GM12875 (cell line): ENCODE results near the gene MAP2.

ENCODE experiments used
- H3K4me3 ChIP-seq: one replicate; pipeline ENCODE4 v1.5.1; 2011; ENCODE audit warnings: low read depth, low read length, control low read depth
- TF ChIP-seq, protein P1 (sequence below): IDR thresholded peaks from 2 replicates; pipeline ENCODE4 v1.5.1; 2011; ENCODE audit warnings: low read depth, mild to moderate bottlenecking, control low read depth, inconsistent platforms, low read length, moderate library complexity, borderline replicate concordance; ENCODE audit not compliant: insufficient read depth

Gene MAP2

DNA sequence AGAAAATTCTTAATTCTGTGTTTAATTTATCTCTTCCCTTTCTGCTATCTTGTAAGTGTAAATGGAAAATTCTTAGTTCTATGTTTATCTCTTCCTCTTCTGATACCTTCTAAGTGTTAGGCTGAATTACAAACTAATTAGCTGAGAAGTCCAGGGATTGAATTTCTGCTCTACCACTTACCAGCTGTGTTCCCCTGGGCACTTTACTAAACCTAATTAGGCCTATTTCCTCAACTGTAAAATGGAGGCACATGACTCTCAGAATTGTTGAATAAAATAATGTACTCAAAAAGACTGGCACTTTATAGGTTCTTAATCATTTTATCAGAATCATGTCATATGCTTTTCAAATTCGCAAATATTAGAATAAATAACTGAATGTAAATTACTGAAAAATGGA, 146.3 kb downstream of the MAP2 start:
- no peak overlapping the region for H3K4me3 ChIP-seq
- TF ChIP-seq, protein P1, sequence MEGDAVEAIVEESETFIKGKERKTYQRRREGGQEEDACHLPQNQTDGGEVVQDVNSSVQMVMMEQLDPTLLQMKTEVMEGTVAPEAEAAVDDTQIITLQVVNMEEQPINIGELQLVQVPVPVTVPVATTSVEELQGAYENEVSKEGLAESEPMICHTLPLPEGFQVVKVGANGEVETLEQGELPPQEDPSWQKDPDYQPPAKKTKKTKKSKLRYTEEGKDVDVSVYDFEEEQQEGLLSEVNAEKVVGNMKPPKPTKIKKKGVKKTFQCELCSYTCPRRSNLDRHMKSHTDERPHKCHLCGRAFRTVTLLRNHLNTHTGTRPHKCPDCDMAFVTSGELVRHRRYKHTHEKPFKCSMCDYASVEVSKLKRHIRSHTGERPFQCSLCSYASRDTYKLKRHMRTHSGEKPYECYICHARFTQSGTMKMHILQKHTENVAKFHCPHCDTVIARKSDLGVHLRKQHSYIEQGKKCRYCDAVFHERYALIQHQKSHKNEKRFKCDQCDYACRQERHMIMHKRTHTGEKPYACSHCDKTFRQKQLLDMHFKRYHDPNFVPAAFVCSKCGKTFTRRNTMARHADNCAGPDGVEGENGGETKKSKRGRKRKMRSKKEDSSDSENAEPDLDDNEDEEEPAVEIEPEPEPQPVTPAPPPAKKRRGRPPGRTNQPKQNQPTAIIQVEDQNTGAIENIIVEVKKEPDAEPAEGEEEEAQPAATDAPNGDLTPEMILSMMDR, result no peak

DNA sequence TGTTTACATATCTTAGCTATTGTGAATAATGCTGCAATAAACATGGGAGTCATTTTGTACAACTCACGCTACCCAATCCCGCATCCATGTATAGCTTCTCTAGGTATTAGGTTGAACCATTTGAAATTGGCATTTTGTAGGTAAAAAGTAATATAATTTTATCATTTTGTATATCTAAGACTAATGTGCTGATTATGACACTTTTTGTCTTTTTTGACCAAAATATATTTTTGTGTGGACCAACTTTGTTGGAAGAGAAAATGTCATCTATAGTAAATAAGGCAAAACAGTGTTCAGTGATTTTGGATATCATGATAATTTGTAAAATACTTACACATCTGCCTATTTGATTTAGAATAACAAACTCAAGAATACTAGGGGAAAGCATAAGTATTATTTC, 150.7 kb downstream of the MAP2 start:
- no peak overlapping the region for H3K4me3 ChIP-seq
- TF ChIP-seq, protein P1, result no peak

DNA sequence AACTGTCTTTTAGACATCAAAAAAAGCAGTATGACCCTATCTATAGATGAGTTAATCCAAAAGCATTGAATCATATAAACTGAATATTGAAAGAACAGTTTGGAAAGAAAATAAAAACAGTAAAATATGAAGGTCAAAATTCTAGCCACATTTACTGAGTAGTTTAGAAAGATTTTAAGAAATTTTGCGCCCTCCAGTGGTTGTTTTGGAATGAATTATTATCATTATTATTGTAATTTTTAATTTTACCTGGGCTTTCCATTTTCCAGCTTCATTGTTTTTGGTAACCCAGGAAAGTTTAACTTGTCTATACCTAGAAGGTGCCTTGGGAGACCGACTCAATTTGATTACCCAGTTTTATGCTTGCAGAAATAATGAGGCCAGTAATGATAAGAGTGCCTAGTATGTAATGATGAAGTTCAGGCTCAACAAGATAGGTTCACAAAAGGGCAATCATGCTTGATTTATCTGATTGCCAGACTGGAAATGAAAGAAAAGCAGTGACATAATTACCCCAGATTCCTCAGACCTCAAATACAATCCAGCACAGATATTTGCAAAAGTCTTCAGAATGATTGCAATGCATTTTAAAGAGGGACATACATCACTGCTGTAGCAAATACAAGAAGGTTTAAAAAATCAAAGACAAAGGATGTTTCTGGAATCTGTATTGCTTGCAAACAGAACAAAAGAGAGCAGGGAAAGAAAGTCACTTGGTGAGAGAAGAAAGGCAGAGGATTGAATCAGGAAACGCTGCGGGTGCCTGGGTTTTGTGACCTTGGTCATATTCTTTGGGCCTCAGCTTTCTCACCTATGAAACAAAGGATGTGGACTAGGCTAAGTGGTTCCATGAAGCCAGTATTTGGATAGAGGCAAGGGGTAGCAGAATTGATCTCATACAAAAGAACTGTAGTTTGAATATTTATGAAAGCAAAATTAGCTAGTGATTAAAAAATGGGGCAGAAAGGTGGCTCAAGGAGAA, 153.8 kb downstream of the MAP2 start:
- TF ChIP-seq, protein P1, result no peak
- no peak overlapping the region for H3K4me3 ChIP-seq

DNA sequence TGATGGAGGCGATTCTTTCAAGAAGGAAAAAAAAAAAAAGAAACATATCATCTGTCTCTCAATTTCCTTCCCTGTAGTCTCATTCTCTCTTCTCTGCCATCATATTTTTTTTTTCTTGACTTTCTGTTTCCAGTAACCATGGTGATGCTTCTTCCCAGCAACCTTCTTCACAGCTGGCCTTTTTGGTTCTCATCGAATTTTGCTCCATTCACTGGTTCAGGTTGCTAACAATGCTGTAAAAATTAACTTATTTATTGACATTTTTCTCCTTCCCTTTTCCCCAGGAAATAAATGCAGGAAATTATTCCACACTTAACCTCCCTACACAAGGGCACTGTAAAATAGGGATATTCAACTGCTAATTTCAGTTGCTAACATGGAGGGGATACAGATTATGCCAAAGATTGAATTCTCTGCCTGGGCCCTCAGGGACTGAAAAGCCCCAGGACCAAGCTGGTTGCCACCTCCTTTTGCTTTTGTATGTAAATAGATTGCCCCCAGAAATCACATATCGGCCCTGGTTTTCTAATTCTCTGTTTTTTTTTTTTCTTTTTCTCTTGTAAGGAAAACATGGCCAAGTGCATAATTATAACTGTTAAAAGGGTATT, 154.7 kb downstream of the MAP2 start:
- H3K4me3 ChIP-seq, result no peak overlapping the region
- TF ChIP-seq, protein P1, result no peak

DNA sequence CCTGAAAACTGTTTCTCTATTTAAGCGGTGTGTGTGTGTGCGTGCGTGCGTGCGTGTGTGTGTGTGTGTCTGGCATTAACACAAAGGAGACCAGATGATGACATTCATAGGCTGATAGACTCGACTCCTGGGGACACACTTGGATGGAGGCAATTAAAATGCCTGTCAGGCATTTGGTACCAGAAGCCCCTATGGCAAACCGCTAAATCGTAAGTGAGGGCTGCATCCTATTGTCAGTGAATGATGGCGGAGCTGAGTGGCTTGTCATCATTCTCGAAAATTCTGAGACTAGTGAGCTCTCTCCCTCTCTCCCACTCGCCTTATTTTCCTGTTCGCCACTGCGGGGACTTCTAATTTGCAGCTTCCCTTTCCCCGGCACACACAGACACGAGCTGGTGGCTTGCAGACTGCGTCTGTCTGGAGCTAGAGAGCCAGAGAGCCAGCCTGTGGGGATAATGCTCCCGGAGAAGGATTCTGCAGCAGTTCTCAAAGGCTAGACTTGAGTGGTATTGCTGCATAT, 155.4 kb downstream of the MAP2 start:
- no peak overlapping the region for H3K4me3 ChIP-seq
- TF ChIP-seq, protein P1, result no peak

DNA sequence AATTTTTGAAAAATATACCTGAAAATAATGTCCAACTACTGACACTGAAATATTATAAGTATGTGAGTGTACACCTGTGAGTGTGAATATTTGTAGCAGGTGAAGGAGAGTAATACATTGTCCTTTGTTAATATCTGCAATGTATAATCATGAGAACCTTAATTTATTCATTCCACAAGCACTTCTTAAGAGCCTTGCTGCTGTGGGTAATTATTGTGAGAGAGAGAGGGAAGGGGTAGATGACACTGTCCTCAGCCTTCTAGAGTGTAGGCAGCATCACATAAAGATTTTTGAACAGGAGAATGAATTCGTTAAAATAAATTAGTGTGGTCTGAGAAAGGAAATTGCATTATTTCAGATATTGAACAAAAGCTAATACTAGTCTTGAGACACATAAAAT, 157.2 kb downstream of the MAP2 start:
- TF ChIP-seq, protein P1, result no peak

More for the DNA sequence above, 157.2 kb downstream of the MAP2 start:
- no peak overlapping the region for H3K4me3 ChIP-seq
